HG02938 (cell line): Measurements from ENCODE around the gene COG4.
"Not testable (repeated sequence)": the region's sequence is repeated elsewhere in the genome, so short reads cannot be mapped to it uniquely, and the experiment has no call there.

ENCODE experiments used
- ATAC-seq: cut with Tn5 transposase; IDR thresholded peaks from one replicate; pipeline ENCODE4 v1.9.1; 2021; ENCODE audit warnings: mild to moderate bottlenecking, moderate library complexity; ENCODE audit not compliant: unreplicated experiment

COG4 gene

GRCh38 chr16:70457446-70458166, 65.7 kb downstream of the COG4 start:
- no peak for ATAC-seq

GRCh38 chr16:70455910-70456309, 67.4 kb downstream of the COG4 start:
- no peak for ATAC-seq

- peak; percentile 69 for ATAC-seq
These were observed 68.9 kb downstream of the COG4 start, which contains the start of gene FCSK for GRCh38 chr16:70454222-70455034. Gene FCSK, plus strand, starts transcription at chr16:70454595. Its CDS starts 8,596 bp downstream, at chr16:70463191.

- ATAC-seq, result no peak
These were observed 69.5 kb downstream of the COG4 start for GRCh38 chr16:70453892-70454221.

GRCh38 chr16:70453117-70453891, 70.0 kb downstream of the COG4 start:
- no peak for ATAC-seq

GRCh38 chr16:70451004-70451340, 72.4 kb downstream of the COG4 start:
- not testable (repeated sequence) for ATAC-seq

GRCh38 chr16:70450142-70451003, 73.0 kb downstream of the COG4 start:
- ATAC-seq, result not testable (repeated sequence)

GRCh38 chr16:70448075-70448474, 75.3 kb downstream of the COG4 start:
- no peak for ATAC-seq

- no peak for ATAC-seq
These were observed 78.9 kb downstream of the COG4 start for GRCh38 chr16:70444249-70445063.

- no peak for ATAC-seq
These were observed 81.0 kb downstream of the COG4 start for GRCh38 chr16:70442344-70442743.

GRCh38 chr16:70441406-70441990, 81.9 kb downstream of the COG4 start:
- no peak for ATAC-seq

GRCh38 chr16:70440009-70440692, 83.2 kb downstream of the COG4 start:
- no peak for ATAC-seq

GRCh38 chr16:70438969-70439862, 84.1 kb downstream of the COG4 start, which contains the start of gene ST3GAL2:
Gene ST3GAL2, minus strand, starts transcription at chr16:70439100. Its CDS starts 40,570 bp downstream, at chr16:70398530.
- ATAC-seq, result peak; percentile 77

GRCh38 chr16:70438585-70438968, 84.8 kb downstream of the COG4 start:
- ATAC-seq, result no peak

- ATAC-seq, result no peak
These were observed 85.5 kb downstream of the COG4 start for GRCh38 chr16:70437582-70438557.

GRCh38 chr16:70437017-70437581, 86.3 kb downstream of the COG4 start:
- no peak for ATAC-seq
